ENCODE data around the gene SLIT1. TPM values are rescaled to one million over a fixed set of nuclear protein-coding genes. Genes with fewer than 3 reads are reported as not detected.
A peak's percentile ranks its signal among the peaks of the same experiment; 100 is the strongest.

Gene SLIT1
- total RNA-seq, 1 experiment from 2014 or later = not detected

GRCh38 chr10:97173036-97173435, 12.7 kb downstream of the SLIT1 start:
- DNase-seq (ENCODE audit: low spot score) = no peak

- DNase-seq (ENCODE audit: low spot score) = no peak
Measured at GRCh38 chr10:97171001-97171400, 14.8 kb downstream of the SLIT1 start.

GRCh38 chr10:97169911-97170693, 15.7 kb downstream of the SLIT1 start:
- DNase-seq (ENCODE audit: low spot score) = peak; percentile 19

GRCh38 chr10:97169063-97169462, 16.7 kb downstream of the SLIT1 start:
- no peak for DNase-seq (ENCODE audit: low spot score)

- DNase-seq (ENCODE audit: low spot score) = no peak
Measured at GRCh38 chr10:97168645-97169044, 17.1 kb downstream of the SLIT1 start.

- no peak for DNase-seq (ENCODE audit: low spot score)
Measured at GRCh38 chr10:97165499-97165898, 20.3 kb downstream of the SLIT1 start.

GRCh38 chr10:97163781-97164501, 21.8 kb downstream of the SLIT1 start:
- no peak for DNase-seq (ENCODE audit: low spot score)

- no peak for DNase-seq (ENCODE audit: low spot score)
Measured at GRCh38 chr10:97163181-97163580, 22.6 kb downstream of the SLIT1 start.

GRCh38 chr10:97159646-97160305, 26.0 kb downstream of the SLIT1 start:
- no peak for DNase-seq (ENCODE audit: low spot score)

- DNase-seq (ENCODE audit: low spot score) = no peak
Measured at GRCh38 chr10:97157578-97158095, 28.1 kb downstream of the SLIT1 start.

- no peak for DNase-seq (ENCODE audit: low spot score)
Measured at GRCh38 chr10:97154781-97155180, 31.0 kb downstream of the SLIT1 start.

GRCh38 chr10:97154162-97154561, 31.6 kb downstream of the SLIT1 start:
- no peak for DNase-seq (ENCODE audit: low spot score)

- no peak for DNase-seq (ENCODE audit: low spot score)
Measured at GRCh38 chr10:97153270-97153850, 32.4 kb downstream of the SLIT1 start.

GRCh38 chr10:97151307-97151914, 34.3 kb downstream of the SLIT1 start:
- DNase-seq (ENCODE audit: low spot score) = no peak

- DNase-seq (ENCODE audit: low spot score) = no peak
Measured at GRCh38 chr10:97150616-97151015, 35.1 kb downstream of the SLIT1 start.

GRCh38 chr10:97150013-97150595, 35.7 kb downstream of the SLIT1 start:
- DNase-seq (ENCODE audit: low spot score) = no peak

- no peak for DNase-seq (ENCODE audit: low spot score)
Measured at GRCh38 chr10:97149079-97149531, 36.7 kb downstream of the SLIT1 start.

- DNase-seq (ENCODE audit: low spot score) = no peak
Measured at GRCh38 chr10:97144297-97144696, 41.5 kb downstream of the SLIT1 start.

GRCh38 chr10:97142834-97143233, 42.9 kb downstream of the SLIT1 start:
- DNase-seq (ENCODE audit: low spot score) = no peak

GRCh38 chr10:97140902-97141745, 44.6 kb downstream of the SLIT1 start:
- no peak for DNase-seq (ENCODE audit: low spot score)
